HG02610 (cell line): ENCODE results near the gene ELOB.

Source experiments
- ATAC-seq: cut with Tn5 transposase; IDR thresholded peaks from one replicate; pipeline ENCODE4 v1.9.1; 2021; ENCODE audit warnings: mild to moderate bottlenecking, moderate library complexity; ENCODE audit not compliant: unreplicated experiment

Gene ELOB

GRCh38 chr16:2811703-2812471 is 34.8 kb upstream of the ELOB start:
- ATAC-seq: no peak

- ATAC-seq: no peak
These were observed 33.6 kb upstream of the ELOB start for GRCh38 chr16:2810651-2811050.

GRCh38 chr16:2809149-2809760 is 32.2 kb upstream of the ELOB start:
- ATAC-seq: no peak

GRCh38 chr16:2808181-2808580 is 31.1 kb upstream of the ELOB start:
- no peak for ATAC-seq

GRCh38 chr16:2806286-2806685 is 29.2 kb upstream of the ELOB start:
- ATAC-seq: no peak

GRCh38 chr16:2804728-2805127 is 27.6 kb upstream of the ELOB start:
- ATAC-seq: no peak

- ATAC-seq: no peak
These were observed 26.6 kb upstream of the ELOB start for GRCh38 chr16:2803545-2804195.

- no peak for ATAC-seq
These were observed 22.8 kb upstream of the ELOB start for GRCh38 chr16:2799859-2800226.

GRCh38 chr16:2799205-2799858 is 22.3 kb upstream of the ELOB start:
- no peak for ATAC-seq

GRCh38 chr16:2798723-2799204 is 21.7 kb upstream of the ELOB start:
- no peak for ATAC-seq

- ATAC-seq: no peak
These were observed 18.5 kb upstream of the ELOB start for GRCh38 chr16:2795395-2796143.

- no peak for ATAC-seq
These were observed 15.9 kb upstream of the ELOB start for GRCh38 chr16:2792940-2793339.

GRCh38 chr16:2791174-2791573 is 14.1 kb upstream of the ELOB start:
- no peak for ATAC-seq

GRCh38 chr16:2790631-2791030 is 13.6 kb upstream of the ELOB start:
- ATAC-seq: no peak

- ATAC-seq: no peak
These were observed 10.9 kb upstream of the ELOB start for GRCh38 chr16:2787961-2788360.

GRCh38 chr16:2787406-2787805 is 10.3 kb upstream of the ELOB start, which contains the start of gene PRSS33:
Gene PRSS33, minus strand, starts transcription at chr16:2787560. Its CDS starts 1,013 bp downstream, at chr16:2786547.
- no peak for ATAC-seq

- ATAC-seq: no peak
These were observed 9.7 kb upstream of the ELOB start for GRCh38 chr16:2786826-2787151.

- ATAC-seq: no peak
These were observed 9.2 kb upstream of the ELOB start for GRCh38 chr16:2786061-2786825.

- no peak for ATAC-seq
These were observed 8.3 kb upstream of the ELOB start for GRCh38 chr16:2785101-2785991.
